Bronchial epithelial cell (primary cell): ENCODE results near the gene AMZ1. TPM values are rescaled to one million over a fixed set of nuclear protein-coding genes. Genes with fewer than 3 reads are reported as not detected.
"Not testable (repeated sequence)": the region's sequence is repeated elsewhere in the genome, so short reads cannot be mapped to it uniquely, and the experiment has no call there.

Source experiments
- DNase-seq: peaks from one replicate; pipeline ENCODE4 v3.0.0-alpha.2; 2010; ENCODE audit warnings: low read depth
- FAIRE-seq: peaks from 2 replicates; lab custom pipeline; 2011; peaks lifted over from hg19 to GRCh38; lab: Jason Lieb, UNC
- H3K27me3 ChIP-seq: 2 replicates; pipeline ENCODE4 v1.5.1; 2011; ENCODE audit warnings: low read length; ENCODE audit not compliant: control insufficient read depth, insufficient read depth
- H3K36me3 ChIP-seq: 2 replicates; pipeline ENCODE4 v1.5.1; 2011; ENCODE audit warnings: low read length; ENCODE audit not compliant: control insufficient read depth, insufficient read depth
- H3K4me3 ChIP-seq: 2 replicates; pipeline ENCODE4 v1.5.1; 2011; ENCODE audit warnings: mild to moderate bottlenecking, low read depth, low read length, control low read depth
- CTCF ChIP-seq: IDR thresholded peaks from 2 replicates; pipeline ENCODE4 v1.5.1; 2011; ENCODE audit warnings: mild to moderate bottlenecking, moderate library complexity, low read length, control low read depth, inconsistent platforms; ENCODE audit not compliant: insufficient read depth, severe bottlenecking
- total RNA-seq: library from RNA; depleted of rRNA; stranded (reverse); fragments of >200 nt; gene quantifications from 2 replicates; pipeline ENCODE4 v1.2.1, GENCODE V29; 2014

AMZ1 gene
- total RNA-seq, 1 donor from 2014 or later, result not detected

- no peak for DNase-seq
- TF ChIP-seq CTCF, result no peak
- Histone ChIP-seq H3K27me3 (no peaks in the 10 kb centered on the region), H3K4me3 (no peak overlapping the region), H3K36me3 (peaks cover 5% of the 10 kb centered on the region)
- FAIRE-seq, result peak; percentile 75
Observed at GRCh38 chr7:2725178-2726105, 37.4 kb downstream of the AMZ1 start.

GRCh38 chr7:2726316-2727018 lies 38.5 kb downstream of the AMZ1 start:
- H3K27me3 ChIP-seq, result no peaks in the 10 kb centered on the region
- H3K4me3 ChIP-seq, result no peak overlapping the region
- FAIRE-seq (peak; percentile 96), DNase-seq (no peak)
- peaks cover 4% of the 10 kb centered on the region for H3K36me3 ChIP-seq
- TF ChIP-seq CTCF, result no peak

- H3K36me3 ChIP-seq, H3K4me3 ChIP-seq, FAIRE-seq, H3K27me3 ChIP-seq, DNase-seq: not testable (repeated sequence)
Observed at GRCh38 chr7:2727206-2727605, 39.2 kb downstream of the AMZ1 start.

- Histone ChIP-seq H3K4me3 (no peak overlapping the region), H3K27me3 (no peaks in the 10 kb centered on the region), H3K36me3 (peaks cover 4% of the 10 kb centered on the region)
- no peak for TF ChIP-seq CTCF
- no peak for DNase-seq
- no peak for FAIRE-seq
Observed at GRCh38 chr7:2728316-2729030, 40.5 kb downstream of the AMZ1 start.

- Histone ChIP-seq H3K4me3 (no peak overlapping the region), H3K36me3 (peaks cover 4% of the 10 kb centered on the region), H3K27me3 (no peaks in the 10 kb centered on the region)
- FAIRE-seq (no peak), DNase-seq (peak; percentile 18)
- no peak for TF ChIP-seq CTCF
Observed at GRCh38 chr7:2729031-2729892, 41.3 kb downstream of the AMZ1 start.
